ENCODE results near the gene KCNJ14.

- TF ChIP-seq CTCF (IDR thresholded peaks at IDR 0.05; ENCODE audit: low read length) (no peak), EZH2 (optimal IDR thresholded peaks at IDR 0.05; ENCODE audit: low read depth, low read length) (no peak)
These were observed 13.5 kb downstream of the KCNJ14 start for GRCh38 chr19:48468772-48469288.
